ENCODE measurements around the gene POFUT2.

- no peak for TF ChIP-seq CTCF (IDR thresholded peaks at IDR 0.05)
- no peak for TF ChIP-seq POLR2AphosphoS5 (IDR thresholded peaks at IDR 0.05)
- no peak for TF ChIP-seq POLR2A (IDR thresholded peaks at IDR 0.05)
Measured at GRCh38 chr21:45330851-45331261, 43.2 kb upstream of the POFUT2 start.

Data from sigmoid colon (tissue), 4 donors.